Peyer's patch (tissue), 4 donors: Measurements from ENCODE around the gene IL4I1.

ENCODE experiments used
- POLR2A ChIP-seq, 2 donors: fragments of 450-650 bp; IDR thresholded peaks; one replicate each; pipeline ENCODE4 v1.5.1; 2017; ENCODE audit warnings: antibody characterized with exemption in 2 of 2, mild to moderate bottlenecking in 2 of 2, moderate library complexity in 2 of 2
- TF ChIP-seq, protein P1 (sequence below), 6 experiments: fragments of 450-650 bp in 4 of 6; fragments of 200-600 bp in 2 of 6; sonication (generic) in 1 of 6; IDR thresholded peaks; one replicate each; pipeline ENCODE4 v1.5.1; 2017 to 2019; ENCODE audit warnings: antibody characterized with exemption in 6 of 6, mild to moderate bottlenecking in 3 of 6, moderate library complexity in 1 of 6

DNA sequence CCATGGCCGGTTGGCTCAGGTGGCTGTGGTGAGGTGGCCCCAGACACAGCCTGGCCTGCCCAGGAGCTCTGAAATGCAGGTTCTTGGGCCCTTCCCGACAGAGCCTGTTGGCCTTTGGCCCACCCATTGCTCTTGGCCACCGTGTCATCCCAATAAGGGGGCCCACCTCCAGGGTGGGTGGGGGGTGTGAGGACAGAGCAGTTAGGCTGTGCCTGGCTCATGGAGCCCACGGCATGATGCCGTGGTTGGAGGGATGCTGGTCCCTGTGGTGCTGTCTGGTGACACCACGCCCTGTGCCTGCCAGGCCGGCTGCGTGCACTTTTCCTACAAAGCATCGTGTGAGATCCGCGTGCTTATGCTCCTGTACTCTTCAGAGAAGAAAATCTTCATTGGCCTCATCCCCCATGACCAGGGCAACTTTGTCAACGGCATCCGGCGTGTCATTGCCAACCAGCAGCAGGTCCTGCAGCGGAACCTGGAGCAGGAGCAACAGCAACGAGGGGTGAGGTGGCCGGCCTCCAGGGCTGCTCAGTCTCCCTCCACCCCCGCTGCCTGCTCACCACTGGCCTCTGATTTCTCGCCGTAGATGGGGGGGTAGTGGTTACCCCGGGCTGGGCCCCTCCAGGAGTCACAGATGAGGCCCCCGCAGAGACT is 36.9 kb downstream of the IL4I1 start:
- TF ChIP-seq, protein P1, sequence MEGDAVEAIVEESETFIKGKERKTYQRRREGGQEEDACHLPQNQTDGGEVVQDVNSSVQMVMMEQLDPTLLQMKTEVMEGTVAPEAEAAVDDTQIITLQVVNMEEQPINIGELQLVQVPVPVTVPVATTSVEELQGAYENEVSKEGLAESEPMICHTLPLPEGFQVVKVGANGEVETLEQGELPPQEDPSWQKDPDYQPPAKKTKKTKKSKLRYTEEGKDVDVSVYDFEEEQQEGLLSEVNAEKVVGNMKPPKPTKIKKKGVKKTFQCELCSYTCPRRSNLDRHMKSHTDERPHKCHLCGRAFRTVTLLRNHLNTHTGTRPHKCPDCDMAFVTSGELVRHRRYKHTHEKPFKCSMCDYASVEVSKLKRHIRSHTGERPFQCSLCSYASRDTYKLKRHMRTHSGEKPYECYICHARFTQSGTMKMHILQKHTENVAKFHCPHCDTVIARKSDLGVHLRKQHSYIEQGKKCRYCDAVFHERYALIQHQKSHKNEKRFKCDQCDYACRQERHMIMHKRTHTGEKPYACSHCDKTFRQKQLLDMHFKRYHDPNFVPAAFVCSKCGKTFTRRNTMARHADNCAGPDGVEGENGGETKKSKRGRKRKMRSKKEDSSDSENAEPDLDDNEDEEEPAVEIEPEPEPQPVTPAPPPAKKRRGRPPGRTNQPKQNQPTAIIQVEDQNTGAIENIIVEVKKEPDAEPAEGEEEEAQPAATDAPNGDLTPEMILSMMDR (IDR thresholded peaks at IDR 0.05) = no peak
- no peak for TF ChIP-seq POLR2A (IDR thresholded peaks at IDR 0.05)
